CD14-positive monocyte (primary cell): ENCODE data around the gene GBX1. TPM values are rescaled to one million over a fixed set of nuclear protein-coding genes. Genes with fewer than 3 reads are reported as not detected.

ENCODE experiments used
- DNase-seq, 3 donors: peaks; one replicate each; pipeline ENCODE4 v3.0.0-alpha.2; 2011 to 2022
- H2AFZ ChIP-seq: 2 replicates; pipeline ENCODE4 v1.6.0; 2012; ENCODE audit warnings: mild to moderate bottlenecking, low read depth, low read length, inconsistent platforms; ENCODE audit not compliant: insufficient read depth, poor library complexity, severe bottlenecking
- H3K27ac ChIP-seq, 2 donors: 1 replicate in 1 of 2; 2 replicates in 1 of 2; pipeline ENCODE4 v1.5.1; 2012 to 2013; ENCODE audit warnings: low read length in 2 of 2, control low read depth in 1 of 2, inconsistent platforms in 1 of 2, low read depth in 1 of 2, mild to moderate bottlenecking in 1 of 2
- H3K27me3 ChIP-seq, 2 donors: one replicate each; pipeline versions ENCODE4 v1.6.0 to v1.6.1; 2011 to 2013; ENCODE audit warnings: low read length in 2 of 2; ENCODE audit not compliant: control insufficient read depth in 2 of 2, insufficient read depth in 2 of 2
- H3K36me3 ChIP-seq, 2 donors: replicated peaks in 1 of 2; 1 replicate in 1 of 2; 2 replicates in 1 of 2; pipeline versions ENCODE4 v1.5.1 to v1.6.1; 2012 to 2013; ENCODE audit warnings: low read length in 2 of 2, control low read depth in 1 of 2, inconsistent platforms in 1 of 2, mild to moderate bottlenecking in 1 of 2; ENCODE audit not compliant: insufficient read depth in 2 of 2, control insufficient read depth in 1 of 2
- H3K4me1 ChIP-seq, 2 donors: 1 replicate in 1 of 2; 2 replicates in 1 of 2; pipeline versions ENCODE4 v1.5.1 to v1.6.1; 2012 to 2013; ENCODE audit warnings: low read length in 2 of 2, control low read depth in 1 of 2, inconsistent platforms in 1 of 2, mild to moderate bottlenecking in 1 of 2, moderate library complexity in 1 of 2; ENCODE audit not compliant: insufficient read depth in 2 of 2, control insufficient read depth in 1 of 2
- H3K4me2 ChIP-seq: replicated peaks from 2 replicates; pipeline ENCODE3; 2012; ENCODE audit warnings: low read length, moderate library complexity, mild to moderate bottlenecking; ENCODE audit not compliant: poor library complexity, severe bottlenecking; ENCODE audit errors: extremely low read depth
- H3K4me3 ChIP-seq, 3 experiments: fragments of 200-600 bp in 1 of 3; sonication (generic) in 1 of 3; replicated peaks in 1 of 3; 1 replicate in 2 of 3; 2 replicates in 1 of 3; pipeline ENCODE4 v1.5.1; 2011 to 2013; ENCODE audit warnings: low read length in 3 of 3, mild to moderate bottlenecking in 3 of 3, control low read depth in 2 of 3, low read depth in 2 of 3, inconsistent platforms in 1 of 3, moderate library complexity in 1 of 3
- H3K79me2 ChIP-seq: 2 replicates; pipeline ENCODE4 v1.6.0; 2012; ENCODE audit warnings: mild to moderate bottlenecking, control low read depth, inconsistent platforms, low read length, moderate library complexity; ENCODE audit not compliant: insufficient read depth
- H3K9ac ChIP-seq: 2 replicates; pipeline ENCODE4 v1.6.0; 2017; ENCODE audit warnings: low read length, mild to moderate bottlenecking; ENCODE audit not compliant: insufficient read depth, poor library complexity, severe bottlenecking
- H3K9me3 ChIP-seq, 2 donors: replicated peaks in 1 of 2; 1 replicate in 1 of 2; 2 replicates in 1 of 2; pipeline versions ENCODE4 v1.5.1 to v1.6.1; 2012 to 2013; ENCODE audit warnings: low read length in 2 of 2, control low read depth in 1 of 2; ENCODE audit not compliant: control insufficient read depth in 1 of 2, insufficient read depth in 1 of 2
- H4K20me1 ChIP-seq: 2 replicates; pipeline ENCODE4 v1.6.0; 2012; ENCODE audit warnings: mild to moderate bottlenecking, low read length, control low read depth, moderate library complexity; ENCODE audit not compliant: insufficient read depth
- H3K27ac Mint-ChIP-seq, 7 donors: one replicate each; pipeline ENCODE4 v1.8.0; 2020; ENCODE audit warnings: mild to moderate bottlenecking in 7 of 7, mixed read lengths in 7 of 7, moderate library complexity in 6 of 7, inconsistent platforms in 2 of 7
- H3K27me3 Mint-ChIP-seq, 3 donors: one replicate each; pipeline ENCODE4 v1.8.0; 2021 to 2022; ENCODE audit warnings: low read depth in 3 of 3, mild to moderate bottlenecking in 3 of 3, mixed read lengths in 3 of 3, moderate library complexity in 3 of 3, inconsistent platforms in 1 of 3
- H3K36me3 Mint-ChIP-seq, 2 donors: one replicate each; pipeline ENCODE4 v1.8.0; 2020; ENCODE audit warnings: mixed read lengths in 2 of 2, inconsistent platforms in 1 of 2, mild to moderate bottlenecking in 1 of 2
- H3K4me1 Mint-ChIP-seq: one replicate; pipeline ENCODE4 v1.8.0; 2020; ENCODE audit warnings: mild to moderate bottlenecking, mixed read lengths
- H3K4me3 Mint-ChIP-seq, 2 donors: one replicate each; pipeline ENCODE4 v1.8.0; 2020; ENCODE audit warnings: mild to moderate bottlenecking in 2 of 2, mixed read lengths in 2 of 2, moderate library complexity in 1 of 2
- H3K9me3 Mint-ChIP-seq, 7 donors: one replicate each; pipeline ENCODE4 v1.8.0; 2020 to 2022; ENCODE audit warnings: mixed read lengths in 7 of 7, mild to moderate bottlenecking in 6 of 7, moderate library complexity in 6 of 7, inconsistent platforms in 2 of 7
- WGBS: methylation state at CpG from one replicate; pipeline ENCODE4 v1.1.5; 2013; ENCODE audit warnings: missing lambda C conversion rate; ENCODE audit not compliant: insufficient coverage; 5-methylcytosine and 5-hydroxymethylcytosine counted together
- intact Hi-C, 2 donors: fragments of 100-400 bp; cut with micrococcal nuclease; formaldehyde crosslinking; loops; one replicate each; pipeline versions ENCODE4 v1.15.0 to v1.15.1; 2023
- polyA plus RNA-seq, 3 donors: library from polyadenylated mRNA; depleted of rRNA in 1 of 3; unstranded in 2 of 3; stranded (reverse) in 1 of 3; fragments of 300-500 nt in 2 of 3; fragments of >200 nt in 1 of 3; fragmentation: Illumina TruSeq in 2 of 3; gene quantifications; 1 replicate in 2 of 3; 2 replicates in 1 of 3; pipeline ENCODE4 v1.2.3, GENCODE V29; 2012 to 2021
- TF ChIP-seq, protein P1 (sequence below): fragments of 200-600 bp; IDR thresholded peaks from one replicate; pipeline ENCODE4 v1.8.0; 2022; ENCODE audit warnings: antibody characterized with exemption, mild to moderate bottlenecking

The GBX1 gene
- polyA plus RNA-seq, 3 donors: not detected

DNA sequence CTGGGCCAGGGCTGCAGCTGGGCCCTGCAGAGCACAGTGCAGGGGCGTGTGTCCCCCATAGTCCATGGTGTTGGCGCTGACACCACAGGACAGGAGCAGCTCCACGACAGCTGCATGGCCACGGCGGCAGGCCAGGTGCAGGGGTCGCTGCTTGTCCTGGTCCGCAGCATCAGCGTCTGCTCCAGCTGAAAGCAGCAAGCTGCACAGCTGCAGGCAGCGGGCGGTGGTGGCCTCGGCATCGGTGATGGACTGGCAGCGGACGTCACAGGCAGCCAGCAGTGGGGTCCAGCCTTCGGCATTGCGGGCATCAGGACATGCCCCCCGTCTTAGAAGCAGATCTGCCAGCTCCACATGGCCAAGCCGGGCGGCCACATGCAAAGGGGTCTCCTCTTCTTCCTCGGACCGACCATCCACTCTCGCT, 13.5 kb upstream of the GBX1 start:
- no peaks in the 10 kb centered on the region for H3K4me1 ChIP-seq
- H3K27me3 Mint-ChIP-seq: peaks cover 4 to 23% (median 7%) of the 10 kb centered on the region in 3 donors
- TF ChIP-seq, protein P1, sequence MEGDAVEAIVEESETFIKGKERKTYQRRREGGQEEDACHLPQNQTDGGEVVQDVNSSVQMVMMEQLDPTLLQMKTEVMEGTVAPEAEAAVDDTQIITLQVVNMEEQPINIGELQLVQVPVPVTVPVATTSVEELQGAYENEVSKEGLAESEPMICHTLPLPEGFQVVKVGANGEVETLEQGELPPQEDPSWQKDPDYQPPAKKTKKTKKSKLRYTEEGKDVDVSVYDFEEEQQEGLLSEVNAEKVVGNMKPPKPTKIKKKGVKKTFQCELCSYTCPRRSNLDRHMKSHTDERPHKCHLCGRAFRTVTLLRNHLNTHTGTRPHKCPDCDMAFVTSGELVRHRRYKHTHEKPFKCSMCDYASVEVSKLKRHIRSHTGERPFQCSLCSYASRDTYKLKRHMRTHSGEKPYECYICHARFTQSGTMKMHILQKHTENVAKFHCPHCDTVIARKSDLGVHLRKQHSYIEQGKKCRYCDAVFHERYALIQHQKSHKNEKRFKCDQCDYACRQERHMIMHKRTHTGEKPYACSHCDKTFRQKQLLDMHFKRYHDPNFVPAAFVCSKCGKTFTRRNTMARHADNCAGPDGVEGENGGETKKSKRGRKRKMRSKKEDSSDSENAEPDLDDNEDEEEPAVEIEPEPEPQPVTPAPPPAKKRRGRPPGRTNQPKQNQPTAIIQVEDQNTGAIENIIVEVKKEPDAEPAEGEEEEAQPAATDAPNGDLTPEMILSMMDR: no peak
- H3K4me1 Mint-ChIP-seq: no peaks in the 10 kb centered on the region
- no peaks in the 10 kb centered on the region for H3K9me3 ChIP-seq
- H3K4me2 ChIP-seq: no peak overlapping the region
- intact Hi-C loops: no loop called here
- H3K4me3 Mint-ChIP-seq: no peak overlapping the region
- H3K27ac ChIP-seq: no peak overlapping the region
- no peak for DNase-seq
- H3K9ac ChIP-seq: no peak overlapping the region
- H3K27me3 ChIP-seq: peaks cover 0 to 2% of the 10 kb centered on the region in 2 donors
- H3K27ac Mint-ChIP-seq: no peak overlapping the region
- H3K36me3 ChIP-seq: no peaks in the 10 kb centered on the region
- H3K9me3 Mint-ChIP-seq: no peaks in the 10 kb centered on the region
- H3K4me3 ChIP-seq: no peak overlapping the region
- H4K20me1 ChIP-seq: no peaks in the 10 kb centered on the region
- H2AFZ ChIP-seq: no peak overlapping the region
- no peaks in the 10 kb centered on the region for H3K36me3 Mint-ChIP-seq
- no peaks in the 10 kb centered on the region for H3K79me2 ChIP-seq
- 98% methylated on average over 19 of the region's 22 CpGs for WGBS

DNA sequence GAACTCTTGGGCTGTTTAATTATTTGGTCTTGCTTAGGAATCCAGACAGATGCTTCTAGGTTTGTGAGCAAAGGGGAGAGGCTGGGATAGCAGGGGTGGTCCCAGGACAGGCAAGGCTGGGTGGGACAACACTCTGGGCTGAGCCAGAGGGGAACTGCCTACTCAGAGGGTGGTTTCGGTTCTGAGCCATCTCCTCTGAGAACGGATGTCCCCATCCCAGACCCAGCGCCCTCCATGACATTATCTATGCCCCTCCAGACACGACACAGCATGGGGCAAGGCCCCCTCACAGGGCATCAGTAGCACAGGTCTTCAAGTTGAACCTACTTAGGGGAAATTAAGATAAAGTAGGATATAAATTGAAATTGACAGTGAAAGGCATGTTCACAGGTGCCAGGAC, 12.5 kb upstream of the GBX1 start:
- Mint-ChIP-seq H3K27ac (no peak overlapping the region), H3K36me3 (no peaks in the 10 kb centered on the region), H3K27me3 (peaks cover 7 to 28% (median 10%) of the 10 kb centered on the region in 3 donors), H3K9me3 (peaks cover 0 to 1% (median under 1%) of the 10 kb centered on the region in 7 donors), H3K4me3 (no peak overlapping the region), H3K4me1 (peaks cover under 1% of the 10 kb centered on the region)
- Histone ChIP-seq H3K4me3 (no peak overlapping the region), H3K9me3 (no peaks in the 10 kb centered on the region), H3K79me2 (no peaks in the 10 kb centered on the region), H3K27ac (no peak overlapping the region), H3K4me2 (no peak overlapping the region), H2AFZ (no peak overlapping the region), H3K9ac (no peak overlapping the region), H3K27me3 (peaks cover 0 to 9% of the 10 kb centered on the region in 2 donors), H4K20me1 (no peaks in the 10 kb centered on the region), H3K36me3 (no peaks in the 10 kb centered on the region), H3K4me1 (no peaks in the 10 kb centered on the region)
- TF ChIP-seq, protein P1: no peak
- DNase-seq: no peak
- no CpG with 5 or more reads among the region's 4 CpGs for WGBS
- intact Hi-C loops: no loop called here
